Lung (tissue), 12 donors: ENCODE data around the gene CDHR2. TPM values are rescaled to one million over a fixed set of nuclear protein-coding genes. Genes with fewer than 3 reads are reported as not detected.

ENCODE experiments used
- ATAC-seq: fragments of 200-7000 bp; cut with Tn5 transposase; one replicate; pipeline ENCODE4 v1.9.1; 2020; ENCODE audit warnings: moderate number of reproducible peaks; ENCODE audit not compliant: insufficient read depth, low FRiP score
- DNase-seq, 3 donors: peaks; one replicate each; pipeline ENCODE4 v3.0.0-alpha.2; 2013 to 2017
- H3K27ac ChIP-seq, 2 donors: one replicate each; pipeline ENCODE4 v1.5.1; 2013; ENCODE audit warnings: mild to moderate bottlenecking in 2 of 2, moderate library complexity in 2 of 2, control low read depth in 1 of 2, inconsistent platforms in 1 of 2, low read depth in 1 of 2, low read length in 1 of 2
- H3K27me3 ChIP-seq, 3 donors: one replicate each; pipeline ENCODE4 v1.5.1; 2013; ENCODE audit warnings: low read length in 2 of 3; ENCODE audit not compliant: control insufficient read depth in 3 of 3, insufficient read depth in 3 of 3
- H3K36me3 ChIP-seq, 4 donors: one replicate each; pipeline ENCODE4 v1.5.1; 2013; ENCODE audit warnings: low read length in 4 of 4, mild to moderate bottlenecking in 1 of 4, moderate library complexity in 1 of 4; ENCODE audit not compliant: control insufficient read depth in 4 of 4, insufficient read depth in 4 of 4
- H3K4me1 ChIP-seq, 5 donors: one replicate each; pipeline ENCODE4 v1.5.1; 2013; ENCODE audit warnings: low read length in 5 of 5, mild to moderate bottlenecking in 2 of 5, moderate library complexity in 1 of 5; ENCODE audit not compliant: control insufficient read depth in 5 of 5, insufficient read depth in 5 of 5
- H3K4me3 ChIP-seq: one replicate; pipeline ENCODE4 v1.5.1; 2013; ENCODE audit warnings: mild to moderate bottlenecking, control low read depth, moderate library complexity
- H3K9ac ChIP-seq, 2 donors: one replicate each; pipeline ENCODE4 v1.5.1; 2013; ENCODE audit warnings: low read length in 2 of 2, control low read depth in 1 of 2; ENCODE audit not compliant: insufficient read depth in 1 of 2
- H3K9me3 ChIP-seq, 4 donors: one replicate each; pipeline ENCODE4 v1.5.1; 2013; ENCODE audit warnings: low read length in 3 of 4, mild to moderate bottlenecking in 1 of 4, moderate library complexity in 1 of 4; ENCODE audit not compliant: control insufficient read depth in 4 of 4, insufficient read depth in 3 of 4
- WGBS, 2 donors: extraction: QIAGEN DNeasy Blood & Tissue Kit; methylation state at CpG; one replicate each; pipeline ENCODE4 v1.1.7; 2013; 5-methylcytosine and 5-hydroxymethylcytosine counted together
- polyA plus RNA-seq, 2 donors: library from polyadenylated mRNA; stranded (reverse); fragments of 200-250 nt; gene quantifications; one replicate each; pipeline ENCODE4 v1.2.1, GENCODE V29; 2013
- total RNA-seq, 2 donors: library from RNA; depleted of rRNA in 1 of 2; stranded (reverse); fragments of >200 nt in 1 of 2; gene quantifications; one replicate each; pipeline ENCODE4 v1.2.1, GENCODE V29; 2014 to 2021
- TF ChIP-seq, protein P1 (sequence below): IDR thresholded peaks from 2 replicates; pipeline ENCODE4 v1.5.1; 2012; ENCODE audit warnings: mild to moderate bottlenecking; ENCODE audit errors: control extremely low read depth, extremely low read depth
- donor health status: control.
- donor health status: control.
- donor health status: Bipolar disorder and iron deficiency.
- donor health status: healthy.
- donor health status: DM: yes; HTN: yes; CAD: no.

Gene CDHR2
- total and polyA plus RNA-seq, 4 donors = 0.02 to 1.5 (median 0.42) TPM

DNA sequence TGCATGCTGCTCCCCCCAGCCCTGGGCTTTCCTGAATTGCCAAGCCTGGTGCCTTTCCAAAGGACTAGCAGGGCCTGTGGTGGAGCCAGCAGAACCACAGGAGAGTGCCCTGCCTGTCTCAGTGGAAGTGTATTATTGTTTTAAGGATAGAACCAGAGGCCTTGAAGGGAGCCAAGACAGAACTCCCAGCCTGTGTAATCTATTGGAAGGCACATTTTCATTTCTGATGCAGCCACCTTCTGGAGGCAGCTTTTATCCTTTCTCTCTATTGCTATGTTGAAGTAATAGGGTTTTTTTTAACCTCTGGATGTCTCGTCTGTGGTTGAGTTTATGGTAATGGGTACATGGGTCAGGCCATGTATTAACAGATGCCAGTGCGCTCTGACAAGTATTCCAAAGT lies 41.2 kb upstream of the CDHR2 start:
- no peak overlapping the region for H3K9ac ChIP-seq
- no peak for ATAC-seq
- 96% methylated on average over 2 of the region's 2 CpGs for WGBS, 2 donors
- DNase-seq = no peak
- H3K9me3 ChIP-seq = no peaks in the 10 kb centered on the region
- H3K27ac ChIP-seq = no peak overlapping the region
- H3K36me3 ChIP-seq = peaks cover 12 to 36% (median 23%) of the 10 kb centered on the region in 4 donors
- TF ChIP-seq, protein P1, sequence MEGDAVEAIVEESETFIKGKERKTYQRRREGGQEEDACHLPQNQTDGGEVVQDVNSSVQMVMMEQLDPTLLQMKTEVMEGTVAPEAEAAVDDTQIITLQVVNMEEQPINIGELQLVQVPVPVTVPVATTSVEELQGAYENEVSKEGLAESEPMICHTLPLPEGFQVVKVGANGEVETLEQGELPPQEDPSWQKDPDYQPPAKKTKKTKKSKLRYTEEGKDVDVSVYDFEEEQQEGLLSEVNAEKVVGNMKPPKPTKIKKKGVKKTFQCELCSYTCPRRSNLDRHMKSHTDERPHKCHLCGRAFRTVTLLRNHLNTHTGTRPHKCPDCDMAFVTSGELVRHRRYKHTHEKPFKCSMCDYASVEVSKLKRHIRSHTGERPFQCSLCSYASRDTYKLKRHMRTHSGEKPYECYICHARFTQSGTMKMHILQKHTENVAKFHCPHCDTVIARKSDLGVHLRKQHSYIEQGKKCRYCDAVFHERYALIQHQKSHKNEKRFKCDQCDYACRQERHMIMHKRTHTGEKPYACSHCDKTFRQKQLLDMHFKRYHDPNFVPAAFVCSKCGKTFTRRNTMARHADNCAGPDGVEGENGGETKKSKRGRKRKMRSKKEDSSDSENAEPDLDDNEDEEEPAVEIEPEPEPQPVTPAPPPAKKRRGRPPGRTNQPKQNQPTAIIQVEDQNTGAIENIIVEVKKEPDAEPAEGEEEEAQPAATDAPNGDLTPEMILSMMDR = no peak
- H3K4me1 ChIP-seq = no peaks in the 10 kb centered on the region
- no peaks in the 10 kb centered on the region for H3K27me3 ChIP-seq
- H3K4me3 ChIP-seq = no peak overlapping the region

DNA sequence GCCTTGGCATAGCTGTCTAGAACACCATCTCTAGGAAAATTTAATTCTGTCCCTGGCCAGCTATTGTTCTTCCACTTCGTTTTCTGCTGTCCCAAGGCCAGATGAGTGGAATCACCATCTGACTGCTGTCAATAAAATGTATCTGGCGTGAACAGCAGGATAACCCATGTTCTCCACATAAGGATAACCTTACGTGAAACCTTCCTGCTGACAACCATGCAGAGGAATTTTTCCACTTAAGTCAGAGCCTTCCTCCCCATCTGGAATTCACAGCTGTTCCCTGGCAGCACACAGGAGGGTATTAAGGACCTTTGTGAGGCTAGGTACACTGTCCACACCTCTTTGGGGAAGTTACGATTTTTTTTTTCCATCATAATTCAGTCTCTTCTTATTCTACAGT lies 40.5 kb upstream of the CDHR2 start:
- H3K4me1 ChIP-seq = no peaks in the 10 kb centered on the region
- peaks cover 12 to 34% (median 23%) of the 10 kb centered on the region in 4 donors for H3K36me3 ChIP-seq
- H3K27me3 ChIP-seq = no peaks in the 10 kb centered on the region
- H3K9ac ChIP-seq = no peak overlapping the region
- 88 to 95% methylated on average over 4 of the region's 4 CpGs for WGBS, 2 donors
- no peak for ATAC-seq
- H3K27ac ChIP-seq = no peak overlapping the region
- H3K9me3 ChIP-seq = no peaks in the 10 kb centered on the region
- DNase-seq = no peak
- H3K4me3 ChIP-seq = no peak overlapping the region
- TF ChIP-seq, protein P1 = no peak

DNA sequence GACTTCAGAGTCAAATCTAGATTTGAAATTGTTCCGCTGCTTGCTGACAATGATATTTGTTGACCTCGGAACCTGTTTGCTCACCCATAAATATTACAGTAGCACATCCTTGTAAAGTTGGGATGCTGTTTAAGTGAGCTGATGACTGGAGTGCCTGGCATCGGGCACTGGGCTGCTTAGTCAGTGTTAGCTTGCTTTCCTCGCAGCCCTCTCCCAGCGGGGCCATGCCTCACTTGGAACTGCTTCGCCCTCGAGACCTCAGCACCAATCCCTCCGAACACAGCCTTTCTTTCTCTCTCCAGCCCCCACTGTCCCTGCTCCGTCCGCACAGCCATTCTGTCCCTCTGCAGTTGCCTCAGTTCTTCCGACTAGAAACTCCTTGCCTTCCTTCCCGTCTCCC lies 35.4 kb upstream of the CDHR2 start:
- TF ChIP-seq, protein P1 = no peak
- no peak for ATAC-seq
- Histone ChIP-seq H3K27ac (no peak overlapping the region), H3K9me3 (no peaks in the 10 kb centered on the region), H3K27me3 (no peaks in the 10 kb centered on the region), H3K9ac (no peak overlapping the region), H3K36me3 (peaks cover 0 to 12% (median 3%) of the 10 kb centered on the region in 4 donors), H3K4me3 (no peak overlapping the region), H3K4me1 (no peaks in the 10 kb centered on the region)
- no peak for DNase-seq
- WGBS, 2 donors = 89 to 90% methylated on average over 12 of the region's 12 CpGs
